ENCODE data around the gene ANKS1B. TPM values are rescaled to one million over a fixed set of nuclear protein-coding genes. Genes with fewer than 3 reads are reported as not detected.

ANKS1B gene
- total RNA-seq, 1 donor = 0.21 TPM

DNA sequence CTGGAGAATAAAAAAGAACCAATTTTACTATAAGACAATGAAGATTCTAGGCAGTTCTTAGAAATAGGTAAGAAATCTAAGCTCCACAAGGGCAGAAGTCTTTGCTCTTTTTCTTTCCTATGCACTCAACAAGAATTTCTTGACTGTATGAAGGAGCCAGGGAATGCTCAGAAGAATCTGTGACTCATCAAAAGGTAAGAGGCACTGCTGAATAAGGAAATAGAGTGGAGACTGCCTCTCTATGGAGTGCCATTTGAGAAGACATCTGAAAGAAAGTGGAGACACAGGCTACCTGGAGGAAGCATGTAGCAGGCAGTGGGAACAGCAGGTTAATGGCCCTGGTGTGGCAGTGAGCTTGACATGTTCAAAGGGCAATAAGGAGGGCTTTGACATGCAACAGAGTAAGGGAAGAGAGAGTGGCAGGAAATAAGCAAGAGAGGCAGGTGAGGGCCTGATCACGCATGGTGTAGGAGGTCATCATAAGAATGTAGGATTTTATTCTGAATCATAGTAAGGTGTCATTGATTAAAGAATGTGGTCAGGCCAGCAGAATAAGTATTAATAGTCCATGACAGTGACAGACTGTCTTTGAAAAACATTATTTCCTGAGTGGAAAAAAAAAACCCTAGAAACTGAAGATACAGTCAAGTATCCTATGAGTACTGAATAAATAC is 783.9 kb downstream of the ANKS1B start:
- Histone ChIP-seq H3K9me3 (ENCODE audit: low read depth, low read length) (no peaks in the 10 kb centered on the region), H3K27me3 (ENCODE audit: insufficient read depth, low read length) (no peaks in the 10 kb centered on the region), H3K4me3 (ENCODE audit: low read length) (no peak overlapping the region), H3K4me1 (ENCODE audit: insufficient read depth, low read length) (no peaks in the 10 kb centered on the region)

DNA sequence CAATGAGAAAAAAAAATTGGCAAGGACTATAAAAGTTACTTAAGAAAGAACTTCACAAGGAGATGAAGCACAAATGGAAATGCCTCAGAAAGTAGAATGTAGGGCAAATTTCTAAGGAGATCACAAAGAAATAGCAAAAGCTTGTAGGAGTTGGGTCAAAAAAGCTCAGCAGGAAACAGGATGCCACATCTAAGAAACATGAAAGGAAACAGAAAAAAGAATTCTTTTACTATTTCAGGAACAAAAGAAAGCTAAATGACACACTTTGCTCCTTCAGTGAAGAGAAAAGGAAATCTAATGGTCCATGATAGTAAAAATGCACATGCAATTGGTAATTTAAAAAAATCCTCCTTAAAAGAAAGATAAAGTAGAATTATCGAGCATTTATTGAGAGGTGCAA is 789.3 kb downstream of the ANKS1B start:
- Histone ChIP-seq H3K4me3 (ENCODE audit: low read length) (no peak overlapping the region), H3K4me1 (ENCODE audit: insufficient read depth, low read length) (no peaks in the 10 kb centered on the region), H3K27me3 (ENCODE audit: insufficient read depth, low read length) (no peaks in the 10 kb centered on the region), H3K9me3 (ENCODE audit: low read depth, low read length) (no peaks in the 10 kb centered on the region)

DNA sequence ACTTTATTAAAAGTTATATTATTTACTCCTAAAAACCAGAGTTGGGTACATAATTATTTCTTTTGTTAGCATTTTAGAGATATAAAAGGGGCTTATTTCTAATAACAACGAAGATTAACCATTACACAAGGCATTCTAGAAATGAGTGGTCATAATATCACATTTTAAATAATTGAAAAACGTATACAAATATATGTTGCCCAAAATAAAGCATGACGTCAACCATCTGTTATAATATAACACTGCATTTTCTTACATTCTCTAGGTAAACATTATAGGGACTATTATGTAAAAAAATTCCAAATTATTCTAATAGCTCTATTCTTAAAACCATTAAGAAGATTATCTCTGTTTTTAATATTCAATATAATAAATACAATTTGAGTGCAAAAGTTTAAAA is 792.2 kb downstream of the ANKS1B start:
- no peak overlapping the region for H3K4me3 ChIP-seq (ENCODE audit: low read length)
- H3K4me1 ChIP-seq (ENCODE audit: insufficient read depth, low read length) = no peaks in the 10 kb centered on the region
- no peaks in the 10 kb centered on the region for H3K9me3 ChIP-seq (ENCODE audit: low read depth, low read length)
- H3K27me3 ChIP-seq (ENCODE audit: insufficient read depth, low read length) = no peaks in the 10 kb centered on the region

- no peak overlapping the region for H3K4me3 ChIP-seq (ENCODE audit: low read length)
- no peaks in the 10 kb centered on the region for H3K4me1 ChIP-seq (ENCODE audit: insufficient read depth, low read length)
- H3K27me3 ChIP-seq (ENCODE audit: insufficient read depth, low read length) = no peaks in the 10 kb centered on the region
- no peaks in the 10 kb centered on the region for H3K9me3 ChIP-seq (ENCODE audit: low read depth, low read length)
Observed at GRCh38 chr12:99176871-99177270, 807.9 kb downstream of the ANKS1B start.

DNA sequence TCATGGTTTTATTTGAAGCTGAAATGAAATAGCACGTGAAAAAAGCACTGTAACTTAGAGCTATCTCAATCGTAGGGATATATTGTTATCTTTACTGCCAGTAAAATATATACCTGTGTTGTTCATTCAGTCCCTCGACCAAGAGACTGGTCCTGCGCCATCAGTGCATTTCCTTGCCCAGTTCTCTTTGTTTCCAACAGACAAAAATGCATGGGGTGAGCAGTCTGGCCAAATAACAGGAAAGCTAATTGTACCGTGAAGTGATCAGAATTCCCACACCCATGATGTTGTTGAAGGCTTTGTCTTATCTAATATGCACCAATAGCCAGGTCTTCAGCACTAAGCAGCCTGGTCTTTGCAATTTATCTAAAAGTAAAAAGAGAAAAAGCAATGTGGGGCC is 814.3 kb downstream of the ANKS1B start:
- no peaks in the 10 kb centered on the region for H3K9me3 ChIP-seq (ENCODE audit: low read depth, low read length)
- H3K27me3 ChIP-seq (ENCODE audit: insufficient read depth, low read length) = no peaks in the 10 kb centered on the region
- H3K4me3 ChIP-seq (ENCODE audit: low read length) = no peak overlapping the region
- no peaks in the 10 kb centered on the region for H3K4me1 ChIP-seq (ENCODE audit: insufficient read depth, low read length)

- H3K27me3 ChIP-seq (ENCODE audit: insufficient read depth, low read length) = no peaks in the 10 kb centered on the region
- no peaks in the 10 kb centered on the region for H3K9me3 ChIP-seq (ENCODE audit: low read depth, low read length)
- H3K4me3 ChIP-seq (ENCODE audit: low read length) = no peak overlapping the region
- no peaks in the 10 kb centered on the region for H3K4me1 ChIP-seq (ENCODE audit: insufficient read depth, low read length)
Observed at GRCh38 chr12:99170037-99170436, 814.7 kb downstream of the ANKS1B start.

GRCh38 chr12:99157946-99158345 is 826.8 kb downstream of the ANKS1B start:
- no peak overlapping the region for H3K4me3 ChIP-seq (ENCODE audit: low read length)
- H3K9me3 ChIP-seq (ENCODE audit: low read depth, low read length) = no peaks in the 10 kb centered on the region
- no peaks in the 10 kb centered on the region for H3K27me3 ChIP-seq (ENCODE audit: insufficient read depth, low read length)
- H3K4me1 ChIP-seq (ENCODE audit: insufficient read depth, low read length) = no peaks in the 10 kb centered on the region

- Histone ChIP-seq H3K27me3 (ENCODE audit: insufficient read depth, low read length) (no peaks in the 10 kb centered on the region), H3K9me3 (ENCODE audit: low read depth, low read length) (no peaks in the 10 kb centered on the region), H3K4me3 (ENCODE audit: low read length) (no peak overlapping the region), H3K4me1 (ENCODE audit: insufficient read depth, low read length) (no peaks in the 10 kb centered on the region)
Observed at GRCh38 chr12:99154983-99155336, 829.8 kb downstream of the ANKS1B start.

DNA sequence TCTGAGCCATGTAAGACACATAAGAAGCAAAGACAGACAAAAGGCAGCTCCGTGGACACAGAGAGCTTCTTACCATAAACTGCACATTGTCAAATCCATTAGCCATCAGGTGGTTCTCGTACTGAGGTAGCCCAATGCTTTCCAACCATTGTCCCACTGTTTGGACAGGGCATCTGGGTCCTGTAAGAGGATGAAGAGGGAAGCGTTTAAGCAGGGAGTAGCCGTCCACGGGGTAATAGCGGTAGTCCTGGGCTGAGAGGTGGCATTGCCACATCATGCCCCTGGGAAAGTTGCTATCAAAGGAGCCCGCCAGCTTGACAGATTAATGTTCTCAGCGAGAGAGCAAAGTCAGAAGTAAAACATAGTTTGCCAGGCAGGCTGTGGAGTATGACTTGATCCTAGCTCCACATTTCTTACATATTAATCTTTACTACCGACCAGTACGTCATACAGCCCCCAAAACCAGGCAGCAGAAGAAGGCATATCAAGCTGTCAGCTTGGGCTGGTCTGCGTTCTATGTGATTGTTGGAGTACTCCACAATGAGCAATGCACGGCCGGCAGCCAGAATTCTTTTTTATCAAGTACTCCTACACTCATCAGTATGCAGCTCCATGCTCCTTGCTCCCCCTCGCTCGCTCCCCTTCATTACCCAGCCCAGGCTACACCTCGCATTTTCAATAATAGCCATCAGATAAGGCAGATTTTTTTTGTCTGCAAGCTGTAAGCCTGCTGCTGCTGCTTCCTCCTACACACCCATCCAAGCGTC is 830.3 kb downstream of the ANKS1B start:
- H3K27me3 ChIP-seq (ENCODE audit: insufficient read depth, low read length) = no peaks in the 10 kb centered on the region
- no peaks in the 10 kb centered on the region for H3K4me1 ChIP-seq (ENCODE audit: insufficient read depth, low read length)
- H3K9me3 ChIP-seq (ENCODE audit: low read depth, low read length) = no peaks in the 10 kb centered on the region
- H3K4me3 ChIP-seq (ENCODE audit: low read length) = no peak overlapping the region

- no peak overlapping the region for H3K4me3 ChIP-seq (ENCODE audit: low read length)
- H3K4me1 ChIP-seq (ENCODE audit: insufficient read depth, low read length) = no peaks in the 10 kb centered on the region
- H3K27me3 ChIP-seq (ENCODE audit: insufficient read depth, low read length) = no peaks in the 10 kb centered on the region
- H3K9me3 ChIP-seq (ENCODE audit: low read depth, low read length) = no peaks in the 10 kb centered on the region
Observed at GRCh38 chr12:99153293-99153692, 831.4 kb downstream of the ANKS1B start.

GRCh38 chr12:99152337-99152736 is 832.4 kb downstream of the ANKS1B start:
- Histone ChIP-seq H3K4me1 (ENCODE audit: insufficient read depth, low read length) (peaks cover 3% of the 10 kb centered on the region), H3K9me3 (ENCODE audit: low read depth, low read length) (no peaks in the 10 kb centered on the region), H3K4me3 (ENCODE audit: low read length) (no peak overlapping the region), H3K27me3 (ENCODE audit: insufficient read depth, low read length) (no peaks in the 10 kb centered on the region)

DNA sequence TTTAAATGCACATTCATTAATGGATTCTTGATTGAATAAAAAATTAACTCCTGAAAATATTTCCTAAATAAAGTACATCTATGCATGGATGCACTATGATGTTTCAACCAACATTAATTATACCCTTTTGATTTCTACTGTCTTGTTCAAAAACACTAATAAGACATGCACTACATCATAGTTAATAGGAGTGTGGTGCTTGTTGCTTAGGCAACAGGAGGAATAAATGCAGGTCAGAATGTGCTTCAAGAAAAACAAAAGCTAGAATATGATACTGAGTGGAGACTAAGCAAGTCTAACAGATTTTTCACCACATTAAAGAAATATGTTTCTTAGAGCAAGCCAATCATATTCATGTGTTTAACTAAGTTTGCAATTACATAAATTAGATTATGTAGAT is 833.0 kb downstream of the ANKS1B start:
- Histone ChIP-seq H3K9me3 (ENCODE audit: low read depth, low read length) (no peaks in the 10 kb centered on the region), H3K27me3 (ENCODE audit: insufficient read depth, low read length) (no peaks in the 10 kb centered on the region), H3K4me3 (ENCODE audit: low read length) (no peak overlapping the region), H3K4me1 (ENCODE audit: insufficient read depth, low read length) (peaks cover 9% of the 10 kb centered on the region)

DNA sequence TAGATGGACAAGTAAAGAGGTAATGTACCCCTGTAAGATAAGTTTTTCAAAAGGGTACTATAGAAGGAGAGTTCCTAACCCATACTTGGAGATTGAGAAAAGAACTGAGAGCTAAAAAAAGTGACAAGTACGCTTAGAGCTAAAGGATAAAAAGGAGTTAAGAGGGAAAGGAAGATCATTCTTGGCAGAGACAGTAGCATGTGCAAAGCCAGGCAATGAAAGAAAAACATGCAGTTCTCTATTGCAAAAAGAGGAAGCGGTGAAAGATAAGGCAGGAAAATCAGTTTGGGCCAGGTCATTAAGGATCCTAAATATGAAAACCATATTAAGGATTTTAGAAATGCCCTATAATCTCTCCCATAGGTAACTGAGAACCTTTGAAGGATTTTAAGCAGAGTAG is 837.6 kb downstream of the ANKS1B start:
- H3K4me1 ChIP-seq (ENCODE audit: insufficient read depth, low read length) = peaks cover 16% of the 10 kb centered on the region
- H3K4me3 ChIP-seq (ENCODE audit: low read length) = no peak overlapping the region
- H3K27me3 ChIP-seq (ENCODE audit: insufficient read depth, low read length) = no peaks in the 10 kb centered on the region
- no peaks in the 10 kb centered on the region for H3K9me3 ChIP-seq (ENCODE audit: low read depth, low read length)

DNA sequence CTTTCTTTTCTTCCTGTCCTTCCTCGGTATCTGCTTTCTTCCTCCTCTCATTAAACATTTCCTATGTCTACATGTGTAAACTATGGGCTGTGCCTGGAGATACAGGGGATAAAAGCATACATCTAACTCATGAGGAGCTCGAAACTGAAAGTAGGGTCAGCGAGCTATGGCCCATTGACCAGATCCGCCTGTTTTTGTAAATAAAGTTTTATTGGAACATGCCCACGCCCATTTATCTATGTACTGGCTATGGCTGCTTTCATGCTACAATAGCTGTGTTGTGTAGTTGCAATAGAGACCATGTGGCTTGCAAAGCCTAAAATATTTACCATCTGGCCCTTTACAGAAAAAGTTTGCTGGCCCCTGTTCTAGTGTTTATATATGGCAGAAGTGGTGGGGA is 838.0 kb downstream of the ANKS1B start:
- Histone ChIP-seq H3K9me3 (ENCODE audit: low read depth, low read length) (no peaks in the 10 kb centered on the region), H3K4me1 (ENCODE audit: insufficient read depth, low read length) (peaks cover 16% of the 10 kb centered on the region), H3K27me3 (ENCODE audit: insufficient read depth, low read length) (no peaks in the 10 kb centered on the region), H3K4me3 (ENCODE audit: low read length) (no peak overlapping the region)

- Histone ChIP-seq H3K27me3 (ENCODE audit: insufficient read depth, low read length) (no peaks in the 10 kb centered on the region), H3K4me1 (ENCODE audit: insufficient read depth, low read length) (peaks cover 16% of the 10 kb centered on the region), H3K9me3 (ENCODE audit: low read depth, low read length) (no peaks in the 10 kb centered on the region)
Observed at GRCh38 chr12:99146185-99146584, 838.6 kb downstream of the ANKS1B start.

DNA sequence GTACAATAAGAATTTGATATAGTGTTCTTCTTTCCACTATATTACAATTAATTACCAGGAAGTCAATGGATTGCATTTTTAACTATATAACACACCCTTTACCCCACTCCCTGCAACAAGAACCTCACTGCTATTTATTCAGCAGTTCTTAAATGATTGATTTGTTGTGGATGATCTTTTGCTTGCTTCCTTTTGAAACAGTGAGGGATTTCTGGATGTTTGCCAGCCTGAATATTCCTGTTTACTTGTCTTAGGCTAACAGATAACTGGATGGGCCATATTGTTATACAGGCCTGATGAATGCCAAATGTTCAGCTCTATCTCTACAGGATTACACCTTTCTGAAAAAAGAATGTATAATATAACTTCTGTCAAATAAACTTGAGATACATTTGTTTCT is 842.1 kb downstream of the ANKS1B start:
- H3K27me3 ChIP-seq (ENCODE audit: insufficient read depth, low read length) = no peaks in the 10 kb centered on the region

More at GRCh38 chr12:99146185-99146584, 838.6 kb downstream of the ANKS1B start:
- no peak overlapping the region for H3K4me3 ChIP-seq (ENCODE audit: low read length)

More for the DNA sequence above, 842.1 kb downstream of the ANKS1B start:
- Histone ChIP-seq H3K4me3 (ENCODE audit: low read length) (no peak overlapping the region), H3K9me3 (ENCODE audit: low read depth, low read length) (no peaks in the 10 kb centered on the region), H3K4me1 (ENCODE audit: insufficient read depth, low read length) (peaks cover 22% of the 10 kb centered on the region)

All from mononuclear cell (primary cell).